Dermis lymphatic vessel endothelial cell (primary cell): ENCODE data around the gene BFAR. TPM values are rescaled to one million over a fixed set of nuclear protein-coding genes. Genes with fewer than 3 reads are reported as not detected.

Experiments
- total RNA-seq: library from RNA; depleted of rRNA; stranded (reverse); fragments of >200 nt; gene quantifications from 2 replicates; pipeline ENCODE4 v1.2.1, GENCODE V29; 2014

BFAR gene, protein sequence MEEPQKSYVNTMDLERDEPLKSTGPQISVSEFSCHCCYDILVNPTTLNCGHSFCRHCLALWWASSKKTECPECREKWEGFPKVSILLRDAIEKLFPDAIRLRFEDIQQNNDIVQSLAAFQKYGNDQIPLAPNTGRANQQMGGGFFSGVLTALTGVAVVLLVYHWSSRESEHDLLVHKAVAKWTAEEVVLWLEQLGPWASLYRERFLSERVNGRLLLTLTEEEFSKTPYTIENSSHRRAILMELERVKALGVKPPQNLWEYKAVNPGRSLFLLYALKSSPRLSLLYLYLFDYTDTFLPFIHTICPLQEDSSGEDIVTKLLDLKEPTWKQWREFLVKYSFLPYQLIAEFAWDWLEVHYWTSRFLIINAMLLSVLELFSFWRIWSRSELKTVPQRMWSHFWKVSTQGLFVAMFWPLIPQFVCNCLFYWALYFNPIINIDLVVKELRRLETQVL
- 72.3 and 81.8 TPM in 2 replicates for total RNA-seq

GRCh38 chr16:14632693-14633569 is at the start of gene BFAR:
Gene BFAR (plus strand): TSS chr16:14632951. CDS start chr16:14644347, 11,396 bp downstream.

DNA sequence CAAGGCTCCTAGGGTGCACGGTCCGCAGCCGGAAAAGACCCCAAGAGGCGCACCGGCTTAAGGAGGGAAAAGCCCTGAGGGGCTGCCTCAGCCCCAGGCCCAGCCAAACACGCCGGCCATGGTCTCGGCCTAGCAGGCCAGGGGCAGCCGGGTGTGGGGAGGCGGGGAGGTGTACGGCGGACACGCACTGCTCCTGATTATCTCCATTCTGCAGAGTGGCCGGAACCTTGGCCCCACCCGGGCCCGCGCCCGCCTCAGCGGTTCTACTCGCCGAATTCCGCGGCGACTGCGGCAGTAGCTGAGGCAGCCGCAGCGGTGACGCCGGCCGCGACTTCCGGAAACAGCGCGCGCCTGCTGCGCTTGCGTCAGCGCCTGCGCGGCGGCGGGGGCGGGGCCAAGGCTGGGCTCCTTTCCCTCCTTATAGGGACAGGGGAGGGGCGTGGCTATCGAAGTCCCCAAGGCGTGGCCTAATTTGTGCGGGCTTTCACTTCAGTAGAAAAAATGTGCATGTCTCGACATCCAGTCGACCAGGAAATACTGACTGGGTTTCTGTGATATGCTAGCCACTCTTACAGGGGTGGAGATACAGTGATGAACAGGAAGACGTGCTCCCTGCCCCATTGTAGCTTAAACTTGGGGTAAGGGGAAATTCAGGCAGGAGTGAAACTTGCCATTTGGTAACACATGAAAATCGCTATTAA is 2.7 kb upstream of the BFAR start, which contains the start of gene PARN:
TSS of gene PARN (minus strand) at position 342 of the 701 bp plus-strand sequence. CDS start at position 207, 135 bp downstream.

GRCh38 chr16:14694129-14694528 is 61.4 kb downstream of the BFAR start, which contains the start of gene PLA2G10:
Gene PLA2G10 (minus strand): TSS chr16:14694308. CDS start chr16:14694229, 79 bp downstream.

DNA sequence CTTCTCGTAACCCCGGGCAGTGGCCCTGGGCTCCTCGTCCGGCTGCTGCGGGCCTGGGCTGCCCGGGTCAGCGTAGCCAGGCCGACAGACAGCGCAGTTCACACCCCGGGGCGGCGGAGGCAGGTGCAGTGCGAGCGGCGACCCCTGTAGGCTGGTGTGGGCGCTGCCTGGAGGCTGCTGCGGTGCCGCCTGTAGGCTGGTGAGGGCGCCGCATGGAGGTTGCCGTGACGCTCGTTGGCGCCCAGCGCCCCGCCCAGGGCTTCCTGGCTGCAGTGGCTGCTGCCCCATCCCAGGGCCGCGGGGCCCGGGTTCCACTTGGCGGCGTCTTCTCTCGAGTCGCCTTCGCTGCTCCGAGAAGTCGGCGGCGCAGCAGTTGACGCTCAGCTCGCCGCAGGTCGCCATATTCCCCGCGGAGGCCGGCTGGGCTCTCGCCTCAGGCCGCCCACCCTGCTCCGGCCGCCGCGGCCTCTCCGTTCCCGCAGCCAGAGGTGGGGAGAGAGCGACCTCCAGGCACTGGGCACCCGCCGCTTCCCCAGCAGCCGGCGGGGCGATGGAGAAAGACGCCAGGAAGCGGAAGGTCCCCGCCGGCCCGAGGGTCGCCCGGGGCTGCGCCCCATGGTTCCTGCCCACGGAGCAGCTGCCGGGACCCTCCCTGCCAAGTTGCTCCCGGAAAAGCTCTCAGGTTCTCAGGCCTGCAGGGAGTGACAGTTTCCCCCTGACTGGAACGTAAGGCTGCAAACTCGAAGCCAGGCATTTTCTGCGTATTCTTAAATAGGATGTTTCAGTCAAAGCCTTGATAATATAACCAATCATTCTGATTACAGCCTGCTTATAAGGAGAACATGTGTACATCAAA is 70.6 kb downstream of the BFAR start, which contains the start of gene NPIPA3:
TSS of gene NPIPA3 (plus strand) at position 256 of the 856 bp plus-strand sequence. CDS start 5,533 bp downstream, outside the sequence.

Other genes starting within 250 kb of the BFAR start
- gene PARN, start 2.7 kb upstream of the BFAR start, total RNA-seq: 19.1 and 19.3 TPM in 2 replicates
- not detected in 2 replicates for gene PLA2G10, start 61.4 kb downstream of the BFAR start, total RNA-seq
- gene NPIPA3, start 70.5 kb downstream of the BFAR start, total RNA-seq: 0.11 and 0.52 TPM in 2 replicates
- 0.11 and 0.34 TPM in 2 replicates for gene NPIPA2, start 109.6 kb downstream of the BFAR start, total RNA-seq
- 70.0 and 111 TPM in 2 replicates for gene NOMO1, start 200.8 kb downstream of the BFAR start, total RNA-seq